Endothelial cell of umbilical vein (primary cell): ENCODE results near the gene ARHGEF33. TPM values are rescaled to one million over a fixed set of nuclear protein-coding genes. Genes with fewer than 3 reads are reported as not detected.
A peak's percentile ranks its signal among the peaks of the same experiment; 100 is the strongest.

Source experiments
- BruUV-seq: library from RNA; stranded (reverse); fragments of 400-500 nt; replicated peaks from 2 replicates; lab custom pipeline; 2021; lab: Mats Ljungman, UMichigan
- CTCF ChIA-PET: fragments of 300-600, 350-600 bp; sonication (Branson Sonifier 250); formaldehyde crosslinking; loops from one replicate; lab custom pipeline; 2021; ENCODE audit warnings: antibody characterized with exemption, inconsistent platforms; lab: Charles Lee
- POLR2A ChIA-PET: fragments of 300-600, 350-600 bp; sonication (Branson Sonifier 250); formaldehyde crosslinking; loops from one replicate; lab custom pipeline; 2021; ENCODE audit warnings: antibody characterized with exemption, inconsistent platforms; lab: Charles Lee
- DNase-seq: peaks from one replicate; pipeline ENCODE4 v3.0.0-alpha.2; 2011; ENCODE audit warnings: low read depth, low spot score
- FAIRE-seq: peaks from 2 replicates; lab custom pipeline; 2011; peaks lifted over from hg19 to GRCh38; lab: Jason Lieb, UNC
- H2AFZ ChIP-seq: 2 replicates; pipeline ENCODE4 v1.6.0; 2012; ENCODE audit warnings: low read depth, low read length, control low read depth, inconsistent platforms
- H3K27ac ChIP-seq: 2 replicates; pipeline ENCODE4 v1.5.1; 2011; ENCODE audit warnings: low read depth, mild to moderate bottlenecking, control low read depth, low read length, moderate library complexity; ENCODE audit not compliant: insufficient read depth
- H3K27me3 ChIP-seq, 2 experiments: 2 replicates each; pipeline versions ENCODE4 v1.6.0 to v1.6.1; 2011; ENCODE audit warnings: low read length in 2 of 2, mixed read lengths in 1 of 2; ENCODE audit not compliant: control insufficient read depth in 2 of 2, insufficient read depth in 2 of 2
- H3K36me3 ChIP-seq, 2 experiments: 2 replicates in 1 of 2; 3 replicates in 1 of 2; pipeline ENCODE4 v1.5.1; 2011; ENCODE audit warnings: low read length in 2 of 2, mild to moderate bottlenecking in 1 of 2, moderate library complexity in 1 of 2; ENCODE audit not compliant: control insufficient read depth in 2 of 2, insufficient read depth in 2 of 2; ENCODE audit errors: extremely low read depth in 1 of 2
- H3K4me1 ChIP-seq: 3 replicates; pipeline ENCODE4 v1.5.1; 2011; ENCODE audit warnings: mild to moderate bottlenecking, low read length; ENCODE audit not compliant: control insufficient read depth, insufficient read depth; ENCODE audit errors: extremely low read depth
- H3K4me2 ChIP-seq: 2 replicates; pipeline ENCODE4 v1.6.1; 2011; ENCODE audit warnings: low read length, control low read depth, mixed read lengths; ENCODE audit not compliant: insufficient read depth
- H3K4me3 ChIP-seq, 3 experiments: fragments of 200-600 bp in 1 of 3; sonication (generic), shearing (Covaris generic) in 1 of 3; replicated peaks in 1 of 3; 2 replicates each; pipeline ENCODE4 v1.5.1; 2011 to 2016; ENCODE audit warnings: control low read depth in 3 of 3, low read length in 3 of 3, mild to moderate bottlenecking in 2 of 3, inconsistent platforms in 1 of 3, low read depth in 1 of 3, moderate library complexity in 1 of 3; ENCODE audit not compliant: insufficient read depth in 1 of 3
- H3K79me2 ChIP-seq: 2 replicates; pipeline ENCODE4 v1.6.0; 2012; ENCODE audit warnings: low read length, inconsistent platforms; ENCODE audit not compliant: control insufficient read depth, insufficient read depth
- H3K9ac ChIP-seq: replicated peaks from 2 replicates; pipeline ENCODE3; 2011; ENCODE audit warnings: low read length, control low read depth; ENCODE audit not compliant: insufficient read depth; ENCODE audit errors: extremely low read depth
- H3K9me1 ChIP-seq: replicated peaks from 3 replicates; pipeline ENCODE4 v1.6.0; 2011; ENCODE audit warnings: mild to moderate bottlenecking, low read length; ENCODE audit not compliant: control insufficient read depth, insufficient read depth; ENCODE audit errors: extremely low read depth
- H3K9me3 ChIP-seq: replicated peaks from 2 replicates; pipeline ENCODE4 v1.5.1; 2012; ENCODE audit warnings: low read length, inconsistent platforms; ENCODE audit not compliant: control insufficient read depth, insufficient read depth
- H4K20me1 ChIP-seq: replicated peaks from 2 replicates; pipeline ENCODE3; 2011; ENCODE audit warnings: mild to moderate bottlenecking, low read length; ENCODE audit not compliant: control insufficient read depth, insufficient read depth; ENCODE audit errors: extremely low read depth
- CTCF ChIP-seq, 2 donors: IDR thresholded peaks; 1 replicate in 1 of 2; 2 replicates in 1 of 2; pipeline ENCODE4 v1.5.1; 2011; ENCODE audit warnings: low read length in 2 of 2, mild to moderate bottlenecking in 2 of 2, moderate library complexity in 2 of 2, control low read depth in 1 of 2, inconsistent platforms in 1 of 2, low read depth in 1 of 2; ENCODE audit not compliant: insufficient read depth in 1 of 2; ENCODE audit errors: extremely low read depth in 1 of 2
- EZH2 ChIP-seq: IDR thresholded peaks from 2 replicates; pipeline ENCODE4 v1.6.1; 2012; ENCODE audit warnings: borderline replicate concordance, low read depth, mild to moderate bottlenecking, moderate library complexity, low read length, inconsistent platforms; ENCODE audit not compliant: severe bottlenecking
- FOS ChIP-seq: IDR thresholded peaks from 2 replicates; pipeline ENCODE4 v1.6.1; 2011; ENCODE audit warnings: mild to moderate bottlenecking, low read length, moderate library complexity, borderline replicate concordance; ENCODE audit not compliant: insufficient read depth
- GATA2 ChIP-seq: IDR thresholded peaks from 2 replicates; pipeline ENCODE4 v1.7.0; 2011; ENCODE audit warnings: low read depth, mild to moderate bottlenecking, moderate library complexity, mixed read lengths, low read length; ENCODE audit not compliant: insufficient read length, insufficient read depth
- JUN ChIP-seq: IDR thresholded peaks from 2 replicates; pipeline ENCODE4 v1.6.1; 2011; ENCODE audit warnings: borderline replicate concordance, low read depth; ENCODE audit not compliant: insufficient read length, insufficient read depth
- MYC ChIP-seq: IDR thresholded peaks from one replicate; pipeline ENCODE4 v1.6.1; 2011; ENCODE audit warnings: mild to moderate bottlenecking, low read depth, low read length
- POLR2A ChIP-seq: IDR thresholded peaks from 2 replicates; pipeline ENCODE4 v1.6.1; 2012; ENCODE audit warnings: low read depth, mild to moderate bottlenecking, control low read depth, low read length
- POLR2AphosphoS5 ChIP-seq: IDR thresholded peaks from 2 replicates; pipeline ENCODE4 v1.6.1; 2012; ENCODE audit warnings: low read depth, mild to moderate bottlenecking, control low read depth, low read length, moderate library complexity; ENCODE audit not compliant: insufficient read depth
- dilution Hi-C: fragments of 300-500 bp; cut with MboI; formaldehyde crosslinking; loops from one replicate; pipeline ENCODE4 v1.15.0; 2019; ENCODE audit warnings: low sequenced_read_pairs; ENCODE audit not compliant: extremely low pct_ligation_motif_present
- intact Hi-C: fragments of 100-400 bp; cut with micrococcal nuclease; formaldehyde crosslinking; loops from one replicate; pipeline ENCODE4 v1.10.0; 2022
- polyA plus RNA-seq, 4 experiments: library from polyadenylated mRNA; depleted of rRNA in 3 of 4; stranded (reverse) in 3 of 4; unstranded in 1 of 4; fragments of >200 nt; gene quantifications; 2 replicates each; pipeline versions ENCODE4 v1.2.1 to v1.2.3, GENCODE V29; 2011 to 2012; ENCODE audit warnings: missing spikeins in 1 of 4
- total RNA-seq: library from RNA; stranded (reverse); gene quantifications from 2 replicates; pipeline ENCODE4 v1.2.3, GENCODE V29; 2021
- TF ChIP-seq, protein P1 (sequence below): IDR thresholded peaks from 2 replicates; pipeline ENCODE4 v1.6.1; 2011; ENCODE audit not compliant: insufficient read depth, insufficient read length

The ARHGEF33 gene
- total and polyA plus RNA-seq, 2 donors (not counting 3 experiments of a cell fraction or from before 2014, with no cell fraction given) = 0.15 to 0.18 TPM

DNA sequence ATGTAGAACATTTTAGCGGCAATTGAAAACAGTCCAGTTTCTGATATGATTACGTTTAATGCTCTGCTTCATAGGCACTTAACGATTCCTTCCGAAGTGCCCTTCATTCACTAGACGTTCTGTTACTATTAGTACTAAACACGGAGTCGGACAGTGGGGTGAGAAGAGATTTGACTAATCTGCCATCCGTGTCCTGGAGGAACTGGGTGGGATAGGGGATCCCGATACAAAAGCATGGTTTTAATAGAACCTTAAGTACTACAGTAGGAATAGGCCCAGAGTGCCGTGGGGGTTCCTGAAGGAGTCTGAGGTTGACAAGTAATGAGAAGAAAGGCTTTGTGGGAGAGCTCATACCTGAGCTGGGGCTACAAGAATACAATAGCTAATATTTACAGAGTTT is 13.3 kb upstream of the ARHGEF33 start:
- H3K4me2 ChIP-seq = peak overlapping the region; percentile 73
- ChIA-PET POLR2A (interaction anchor here (1.8 kb wide), 1 partner anchor 125 kb away, joined by 8 read pairs; the partner anchor contains the start of gene SRSF7), CTCF (interaction anchor here (1.1 kb wide), 2 partner anchors 71 to 353 kb away, joined by 4 read pairs; no protein-coding TSS in a partner anchor)
- dilution Hi-C loops = no loop called here
- no peak overlapping the region for H3K27ac ChIP-seq
- intact Hi-C loops = no loop called here
- peak overlapping the region; percentile 72 for H3K9ac ChIP-seq
- FAIRE-seq (no peak), DNase-seq (no peak)
- no TSS peak for BruUV-seq
- H3K27me3 ChIP-seq = no peaks in the 10 kb centered on the region
- peaks cover 0 to 3% of the 10 kb centered on the region in 2 experiments for H3K36me3 ChIP-seq
- H4K20me1 ChIP-seq = no peaks in the 10 kb centered on the region
- H3K9me3 ChIP-seq = no peaks in the 10 kb centered on the region
- peak overlapping the region; percentile 86 for H2AFZ ChIP-seq
- TF ChIP-seq JUN (no peak), POLR2A (no peak), MYC (no peak), FOS (no peak), EZH2 (no peak), GATA2 (no peak), CTCF (IDR thresholded peaks at IDR 0.05; ENCODE audit: extremely low read depth in 1 of 2, insufficient read depth in 1 of 2, low read depth in 1 of 2, low read length in 2 of 2) (no peak), POLR2AphosphoS5 (no peak)
- TF ChIP-seq, protein P1, sequence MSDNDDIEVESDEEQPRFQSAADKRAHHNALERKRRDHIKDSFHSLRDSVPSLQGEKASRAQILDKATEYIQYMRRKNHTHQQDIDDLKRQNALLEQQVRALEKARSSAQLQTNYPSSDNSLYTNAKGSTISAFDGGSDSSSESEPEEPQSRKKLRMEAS = no peak
- peaks cover 20% of the 10 kb centered on the region for H3K79me2 ChIP-seq
- peak overlapping the region; percentile 60 to 81 (median 66) for H3K4me3 ChIP-seq
- H3K9me1 ChIP-seq = no peaks in the 10 kb centered on the region
- peaks cover 13% of the 10 kb centered on the region for H3K4me1 ChIP-seq
